ENCODE data around the gene PRKN. TPM values are rescaled to one million over a fixed set of nuclear protein-coding genes. Genes with fewer than 3 reads are reported as not detected.
"Not testable (repeated sequence)": the region's sequence is repeated elsewhere in the genome, so short reads cannot be mapped to it uniquely, and the experiment has no call there.

The PRKN gene
- total and polyA plus RNA-seq, 5 experiments from 2014 or later, result 2.2 to 5.6 (median 3.5) TPM

- DNase-seq, POLR2A ChIA-PET, H3K4me1 Mint-ChIP-seq, H3K36me3 Mint-ChIP-seq, H3K4me3 Mint-ChIP-seq, ATAC-seq: not testable (repeated sequence)
- H3K9me3 Mint-ChIP-seq, result peaks cover 0 to 13% (median 7%) of the 10 kb centered on the region in 9 donors
- H3K27me3 Mint-ChIP-seq, result peaks cover 2 to 24% (median 9%) of the 10 kb centered on the region in 5 donors
- H3K27ac Mint-ChIP-seq, result peak overlapping the region in 2 of 10 donors; percentile 62 to 74
Measured at GRCh38 chr6:161314541-161315245, 1412.9 kb downstream of the PRKN start.

- peak overlapping the region in 2 of 10 donors; percentile 62 to 74 for H3K27ac Mint-ChIP-seq
- POLR2A ChIA-PET, result no interaction called here
- peaks cover 0 to 13% (median 7%) of the 10 kb centered on the region in 9 donors for H3K9me3 Mint-ChIP-seq
- no peak for ATAC-seq
- H3K27me3 Mint-ChIP-seq, result peaks cover 0 to 21% (median 9%) of the 10 kb centered on the region in 5 donors
- H3K36me3 Mint-ChIP-seq, result peaks cover 0 to 2% (median 0%) of the 10 kb centered on the region in 3 donors
- no peak for DNase-seq
- no peaks in the 10 kb centered on the region for H3K4me1 Mint-ChIP-seq
- H3K4me3 Mint-ChIP-seq, result no peak overlapping the region
Measured at GRCh38 chr6:161313940-161314509, 1413.5 kb downstream of the PRKN start.

GRCh38 chr6:161313475-161313874, 1414.1 kb downstream of the PRKN start:
- H3K4me3 Mint-ChIP-seq, result not testable (repeated sequence)

GRCh38 chr6:161309774-161310173, 1417.8 kb downstream of the PRKN start:
- DNase-seq, H3K4me1 Mint-ChIP-seq, H3K9me3 Mint-ChIP-seq, H3K4me3 Mint-ChIP-seq, POLR2A ChIA-PET, ATAC-seq, H3K36me3 Mint-ChIP-seq: not testable (repeated sequence)
- H3K27me3 Mint-ChIP-seq, result peaks cover 1 to 27% (median 8%) of the 10 kb centered on the region in 5 donors
- H3K27ac Mint-ChIP-seq, result peak overlapping the region in 1 of 10 donors; percentile 35

More at GRCh38 chr6:161313475-161313874, 1414.1 kb downstream of the PRKN start:
- ATAC-seq, H3K36me3 Mint-ChIP-seq, DNase-seq, H3K27ac Mint-ChIP-seq, H3K4me1 Mint-ChIP-seq, POLR2A ChIA-PET: not testable (repeated sequence)
- Mint-ChIP-seq H3K27me3 (peaks cover 0 to 21% (median 9%) of the 10 kb centered on the region in 5 donors), H3K9me3 (peaks cover 0 to 13% (median 7%) of the 10 kb centered on the region in 9 donors)

GRCh38 chr6:161308075-161308655, 1419.4 kb downstream of the PRKN start:
- H3K4me1 Mint-ChIP-seq, result peaks cover 0 to 2% (median 0%) of the 10 kb centered on the region in 4 donors
- no peak overlapping the region for H3K4me3 Mint-ChIP-seq
- POLR2A ChIA-PET, result no interaction called here
- no peaks in the 10 kb centered on the region for H3K9me3 Mint-ChIP-seq
- ATAC-seq (no peak), DNase-seq (no peak)
- H3K36me3 Mint-ChIP-seq, result no peaks in the 10 kb centered on the region
- H3K27ac Mint-ChIP-seq, result no peak overlapping the region
- peaks cover 1 to 18% (median 8%) of the 10 kb centered on the region in 5 donors for H3K27me3 Mint-ChIP-seq

GRCh38 chr6:161305860-161306259, 1421.7 kb downstream of the PRKN start:
- no peak overlapping the region for H3K27ac Mint-ChIP-seq
- no peak for DNase-seq
- no peaks in the 10 kb centered on the region for H3K9me3 Mint-ChIP-seq
- POLR2A ChIA-PET, result no interaction called here
- peaks cover 1 to 16% (median 8%) of the 10 kb centered on the region in 5 donors for H3K27me3 Mint-ChIP-seq
- H3K4me1 Mint-ChIP-seq, result peaks cover 0 to 2% (median 0%) of the 10 kb centered on the region in 4 donors
- no peak for ATAC-seq
- no peaks in the 10 kb centered on the region for H3K36me3 Mint-ChIP-seq
- H3K4me3 Mint-ChIP-seq, result no peak overlapping the region

GRCh38 chr6:161303628-161304340, 1423.8 kb downstream of the PRKN start:
- Mint-ChIP-seq H3K27ac (peak overlapping the region in 1 of 10 donors; percentile 47), H3K4me3 (no peak overlapping the region), H3K9me3 (no peaks in the 10 kb centered on the region), H3K27me3 (peaks cover 0 to 19% (median 8%) of the 10 kb centered on the region in 5 donors), H3K36me3 (no peaks in the 10 kb centered on the region), H3K4me1 (peaks cover 0 to 2% (median 0%) of the 10 kb centered on the region in 4 donors)
- ATAC-seq, result no peak
- DNase-seq, result no peak
- POLR2A ChIA-PET, result no interaction called here

- Mint-ChIP-seq H3K27me3 (peaks cover 0 to 17% (median 6%) of the 10 kb centered on the region in 5 donors), H3K27ac (no peak overlapping the region), H3K4me1 (peaks cover 0 to 2% (median 0%) of the 10 kb centered on the region in 4 donors), H3K4me3 (no peak overlapping the region), H3K9me3 (no peaks in the 10 kb centered on the region), H3K36me3 (no peaks in the 10 kb centered on the region)
- DNase-seq (no peak), ATAC-seq (no peak)
- POLR2A ChIA-PET, result no interaction called here
Measured at GRCh38 chr6:161302949-161303348, 1424.6 kb downstream of the PRKN start.

GRCh38 chr6:161301338-161301737, 1426.2 kb downstream of the PRKN start:
- peaks cover 0 to 11% (median 2%) of the 10 kb centered on the region in 5 donors for H3K27me3 Mint-ChIP-seq
- DNase-seq (no peak), ATAC-seq (no peak)
- no peaks in the 10 kb centered on the region for H3K9me3 Mint-ChIP-seq
- H3K4me3 Mint-ChIP-seq, result no peak overlapping the region
- H3K36me3 Mint-ChIP-seq, result no peaks in the 10 kb centered on the region
- H3K27ac Mint-ChIP-seq, result no peak overlapping the region
- POLR2A ChIA-PET, result no interaction called here
- peaks cover 0 to 2% (median 0%) of the 10 kb centered on the region in 4 donors for H3K4me1 Mint-ChIP-seq

- Mint-ChIP-seq H3K4me1 (no peaks in the 10 kb centered on the region), H3K27ac (no peak overlapping the region), H3K27me3 (peaks cover 0 to 6% (median 4%) of the 10 kb centered on the region in 5 donors), H3K9me3 (no peaks in the 10 kb centered on the region), H3K36me3 (no peaks in the 10 kb centered on the region), H3K4me3 (no peak overlapping the region)
- POLR2A ChIA-PET, result no interaction called here
- DNase-seq (no peak), ATAC-seq (no peak)
Measured at GRCh38 chr6:161300823-161301222, 1426.7 kb downstream of the PRKN start.

GRCh38 chr6:161299726-161300125, 1427.8 kb downstream of the PRKN start:
- DNase-seq (no peak), ATAC-seq (no peak)
- no peaks in the 10 kb centered on the region for H3K4me1 Mint-ChIP-seq
- POLR2A ChIA-PET, result no interaction called here
- H3K4me3 Mint-ChIP-seq, result no peak overlapping the region
- peaks cover 0 to 8% (median 4%) of the 10 kb centered on the region in 5 donors for H3K27me3 Mint-ChIP-seq
- no peak overlapping the region for H3K27ac Mint-ChIP-seq
- H3K9me3 Mint-ChIP-seq, result no peaks in the 10 kb centered on the region
- H3K36me3 Mint-ChIP-seq, result no peaks in the 10 kb centered on the region

Measured in naive thymus-derived CD8-positive, alpha-beta T cell (primary cell).